Measurements from ENCODE around the gene PPP1R15B. TPM values are rescaled to one million over a fixed set of nuclear protein-coding genes. Genes with fewer than 3 reads are reported as not detected.
A peak's percentile ranks its signal among the peaks of the same experiment; 100 is the strongest.

PPP1R15B gene
- total RNA-seq, 1 donor from 2014 or later: 43.2 TPM

DNA sequence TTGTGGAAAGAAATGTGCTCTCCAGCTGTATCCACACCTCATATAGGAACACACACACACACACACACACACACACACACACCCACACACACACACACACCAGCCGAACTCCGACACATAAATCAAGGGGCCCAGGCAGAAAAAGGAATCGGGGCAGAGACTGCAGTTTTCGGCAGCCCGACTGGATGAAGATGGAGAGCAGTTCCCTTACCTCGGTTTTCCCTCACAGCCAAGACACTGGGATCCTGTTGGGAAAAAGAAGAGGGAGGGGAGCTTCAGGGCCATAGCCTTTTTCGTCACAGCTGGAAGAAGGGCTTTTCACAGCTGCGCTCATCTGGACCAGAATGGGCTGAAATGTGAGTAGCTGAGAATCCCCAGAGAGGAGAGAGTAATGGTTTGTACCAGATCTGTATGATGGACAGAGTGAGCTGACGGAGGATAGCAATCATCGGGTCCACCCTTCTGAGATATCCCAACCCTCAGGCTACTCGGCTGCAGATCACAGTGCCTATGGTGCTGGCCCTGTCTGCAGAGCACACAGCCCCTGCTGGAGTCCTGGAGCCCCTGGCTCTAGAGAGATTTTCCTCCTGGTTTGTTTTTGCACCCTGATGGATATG, 45.3 kb upstream of the PPP1R15B start:
- TF ChIP-seq, protein P1, sequence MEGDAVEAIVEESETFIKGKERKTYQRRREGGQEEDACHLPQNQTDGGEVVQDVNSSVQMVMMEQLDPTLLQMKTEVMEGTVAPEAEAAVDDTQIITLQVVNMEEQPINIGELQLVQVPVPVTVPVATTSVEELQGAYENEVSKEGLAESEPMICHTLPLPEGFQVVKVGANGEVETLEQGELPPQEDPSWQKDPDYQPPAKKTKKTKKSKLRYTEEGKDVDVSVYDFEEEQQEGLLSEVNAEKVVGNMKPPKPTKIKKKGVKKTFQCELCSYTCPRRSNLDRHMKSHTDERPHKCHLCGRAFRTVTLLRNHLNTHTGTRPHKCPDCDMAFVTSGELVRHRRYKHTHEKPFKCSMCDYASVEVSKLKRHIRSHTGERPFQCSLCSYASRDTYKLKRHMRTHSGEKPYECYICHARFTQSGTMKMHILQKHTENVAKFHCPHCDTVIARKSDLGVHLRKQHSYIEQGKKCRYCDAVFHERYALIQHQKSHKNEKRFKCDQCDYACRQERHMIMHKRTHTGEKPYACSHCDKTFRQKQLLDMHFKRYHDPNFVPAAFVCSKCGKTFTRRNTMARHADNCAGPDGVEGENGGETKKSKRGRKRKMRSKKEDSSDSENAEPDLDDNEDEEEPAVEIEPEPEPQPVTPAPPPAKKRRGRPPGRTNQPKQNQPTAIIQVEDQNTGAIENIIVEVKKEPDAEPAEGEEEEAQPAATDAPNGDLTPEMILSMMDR (IDR thresholded peaks at IDR 0.05; ENCODE audit: unreplicated experiment): no peak
- peaks cover 76% of the 10 kb centered on the region for H3K36me3 Mint-ChIP-seq (ENCODE audit: low read depth, unreplicated experiment)
- DNase-seq (ENCODE audit: low spot score): no peak
- H3K4me1 Mint-ChIP-seq (ENCODE audit: unreplicated experiment): peaks cover 69% of the 10 kb centered on the region
- peaks cover 30% of the 10 kb centered on the region for H3K27me3 Mint-ChIP-seq (ENCODE audit: unreplicated experiment)
- no peaks in the 10 kb centered on the region for H3K9me3 Mint-ChIP-seq (ENCODE audit: unreplicated experiment)
- peak overlapping the region; percentile 31 for H3K27ac Mint-ChIP-seq (ENCODE audit: unreplicated experiment)
- peak overlapping the region; percentile 69 for H3K4me3 Mint-ChIP-seq (ENCODE audit: unreplicated experiment)

DNA sequence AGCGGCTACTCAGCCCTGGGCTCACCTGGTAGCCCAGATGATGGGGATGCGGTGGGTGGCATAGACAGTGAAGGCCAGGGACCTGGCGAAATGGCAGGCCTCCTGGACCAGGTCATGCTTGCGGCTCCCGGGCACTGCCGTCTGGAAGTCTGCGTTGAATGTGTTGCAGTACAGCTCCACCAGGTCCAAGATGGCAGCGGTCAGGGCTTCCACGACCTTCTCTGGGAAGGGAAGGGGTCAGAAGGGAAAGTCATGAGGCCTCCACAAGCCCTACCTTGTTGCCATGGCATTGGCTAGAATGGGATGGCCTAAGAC, 44.2 kb upstream of the PPP1R15B start:
- DNase-seq (ENCODE audit: low spot score): no peak
- H3K27ac Mint-ChIP-seq (ENCODE audit: unreplicated experiment): no peak overlapping the region
- peaks cover 27% of the 10 kb centered on the region for H3K27me3 Mint-ChIP-seq (ENCODE audit: unreplicated experiment)
- TF ChIP-seq, protein P1 (IDR thresholded peaks at IDR 0.05; ENCODE audit: unreplicated experiment): no peak
- no peaks in the 10 kb centered on the region for H3K9me3 Mint-ChIP-seq (ENCODE audit: unreplicated experiment)
- H3K4me1 Mint-ChIP-seq (ENCODE audit: unreplicated experiment): peaks cover 70% of the 10 kb centered on the region
- H3K36me3 Mint-ChIP-seq (ENCODE audit: low read depth, unreplicated experiment): peaks cover 76% of the 10 kb centered on the region
- H3K4me3 Mint-ChIP-seq (ENCODE audit: unreplicated experiment): no peak overlapping the region

DNA sequence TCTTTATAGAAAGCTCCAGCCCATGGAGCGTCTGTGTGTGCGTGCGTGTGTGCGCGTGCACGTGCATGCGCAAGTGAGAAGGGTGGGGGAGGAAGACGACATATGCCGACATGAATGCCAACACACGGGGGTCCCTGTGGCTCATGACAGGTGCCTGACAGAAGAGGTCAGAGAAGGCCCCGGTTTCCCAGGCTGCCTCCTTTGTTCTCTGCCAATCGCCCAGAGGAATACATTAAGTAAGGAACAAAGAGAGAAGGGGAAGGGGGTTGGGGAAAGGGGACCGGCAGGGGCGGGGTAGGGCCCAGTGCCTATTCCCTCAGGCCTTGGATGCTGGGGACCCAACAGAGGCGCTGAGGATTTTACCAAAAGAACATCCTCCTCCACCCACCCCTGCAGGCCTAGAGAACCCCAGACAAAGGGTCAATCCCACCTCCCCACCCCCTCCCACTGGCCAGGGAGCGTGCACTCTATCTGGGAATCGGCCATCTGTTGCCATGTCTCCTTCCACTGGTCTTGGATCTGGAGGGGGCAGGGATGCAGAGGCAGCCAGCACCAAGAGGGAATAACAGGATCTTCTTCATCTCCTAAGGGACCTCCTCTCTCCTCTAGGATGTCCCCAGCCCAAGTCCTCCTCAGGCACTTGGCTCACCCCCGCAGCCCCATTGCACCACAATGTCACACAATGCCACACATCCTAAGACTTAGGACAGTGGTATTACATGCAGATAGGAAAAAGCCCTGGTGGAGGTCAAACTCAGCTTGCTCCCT, 43.6 kb upstream of the PPP1R15B start:
- peaks cover 28% of the 10 kb centered on the region for H3K27me3 Mint-ChIP-seq (ENCODE audit: unreplicated experiment)
- no peak for DNase-seq (ENCODE audit: low spot score)
- TF ChIP-seq, protein P1 (IDR thresholded peaks at IDR 0.05; ENCODE audit: unreplicated experiment): no peak
- H3K4me1 Mint-ChIP-seq (ENCODE audit: unreplicated experiment): peaks cover 69% of the 10 kb centered on the region
- peak overlapping the region; percentile 70 for H3K27ac Mint-ChIP-seq (ENCODE audit: unreplicated experiment)
- H3K36me3 Mint-ChIP-seq (ENCODE audit: low read depth, unreplicated experiment): peaks cover 75% of the 10 kb centered on the region
- no peaks in the 10 kb centered on the region for H3K9me3 Mint-ChIP-seq (ENCODE audit: unreplicated experiment)
- peak overlapping the region; percentile 47 for H3K4me3 Mint-ChIP-seq (ENCODE audit: unreplicated experiment)

GRCh38 chr1:204454476-204454875, 42.9 kb upstream of the PPP1R15B start:
- Mint-ChIP-seq H3K27ac (ENCODE audit: unreplicated experiment) (peak overlapping the region; percentile 57), H3K36me3 (ENCODE audit: low read depth, unreplicated experiment) (peaks cover 69% of the 10 kb centered on the region), H3K4me1 (ENCODE audit: unreplicated experiment) (peaks cover 62% of the 10 kb centered on the region), H3K4me3 (ENCODE audit: unreplicated experiment) (peak overlapping the region; percentile 70), H3K27me3 (ENCODE audit: unreplicated experiment) (peaks cover 25% of the 10 kb centered on the region), H3K9me3 (ENCODE audit: unreplicated experiment) (no peaks in the 10 kb centered on the region)
- TF ChIP-seq, protein P1 (IDR thresholded peaks at IDR 0.05; ENCODE audit: unreplicated experiment): no peak
- DNase-seq (ENCODE audit: low spot score): no peak

DNA sequence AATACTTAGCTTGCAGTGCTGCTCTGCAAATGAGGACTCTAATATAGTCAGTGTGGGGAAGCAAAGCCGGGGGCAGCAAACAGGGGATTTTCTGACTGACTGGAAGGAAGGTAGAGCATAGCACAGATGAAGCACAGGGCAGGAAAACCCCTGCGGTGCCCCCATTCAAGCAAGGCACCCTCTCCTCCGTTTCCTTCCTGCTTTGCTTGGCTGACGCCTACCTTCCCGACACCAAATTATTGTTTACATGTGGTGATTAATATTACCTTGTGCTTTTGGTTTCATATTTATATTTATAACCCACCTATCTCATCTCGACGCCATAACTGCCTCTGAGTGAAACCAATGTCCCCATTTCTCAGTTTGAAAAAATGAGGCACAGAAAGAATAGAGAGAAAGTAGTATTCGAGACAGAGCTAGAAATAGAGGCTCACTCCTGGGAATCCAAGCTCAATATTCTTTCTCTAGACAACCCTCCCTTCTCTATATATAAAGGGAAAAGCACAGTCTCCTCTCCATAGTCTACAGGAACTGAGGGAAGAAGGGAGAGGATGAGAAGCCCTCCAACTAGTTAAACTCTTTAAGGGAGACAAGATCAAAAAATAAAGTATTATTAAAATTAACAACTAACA, 41.6 kb upstream of the PPP1R15B start:
- TF ChIP-seq, protein P1 (IDR thresholded peaks at IDR 0.05; ENCODE audit: unreplicated experiment): no peak
- H3K9me3 Mint-ChIP-seq (ENCODE audit: unreplicated experiment): no peaks in the 10 kb centered on the region
- H3K27ac Mint-ChIP-seq (ENCODE audit: unreplicated experiment): peak overlapping the region; percentile 80
- peak overlapping the region; percentile 82 for H3K4me3 Mint-ChIP-seq (ENCODE audit: unreplicated experiment)
- peaks cover 62% of the 10 kb centered on the region for H3K4me1 Mint-ChIP-seq (ENCODE audit: unreplicated experiment)
- H3K27me3 Mint-ChIP-seq (ENCODE audit: unreplicated experiment): peaks cover 23% of the 10 kb centered on the region
- peaks cover 65% of the 10 kb centered on the region for H3K36me3 Mint-ChIP-seq (ENCODE audit: low read depth, unreplicated experiment)
- DNase-seq (ENCODE audit: low spot score): no peak

Measured in endothelial cell (in vitro differentiated cells).